Panc1 (cell line): ENCODE data around the gene RRP9.

Experiments used
- CTCF ChIP-seq: fragments of 450-650 bp; IDR thresholded peaks from 2 replicates; pipeline ENCODE4 v1.5.1; 2017; ENCODE audit warnings: mild to moderate bottlenecking
- POLR2AphosphoS5 ChIP-seq: IDR thresholded peaks from 2 replicates; pipeline ENCODE4 v1.6.1; 2012; ENCODE audit warnings: mild to moderate bottlenecking, low read depth, low read length, moderate library complexity
- REST ChIP-seq, 2 experiments: IDR thresholded peaks; 2 replicates each; pipeline ENCODE4 v1.6.1; 2011 to 2012; ENCODE audit warnings: low read depth in 2 of 2, control low read depth in 1 of 2, low read length in 1 of 2, mild to moderate bottlenecking in 1 of 2, moderate library complexity in 1 of 2; ENCODE audit not compliant: insufficient read depth in 1 of 2
- SIN3A ChIP-seq: IDR thresholded peaks from 2 replicates; pipeline ENCODE4 v1.6.1; 2012; ENCODE audit warnings: low read depth, mild to moderate bottlenecking, low read length, moderate library complexity, borderline replicate concordance; ENCODE audit not compliant: insufficient read depth

- no peak for TF ChIP-seq CTCF
- TF ChIP-seq POLR2AphosphoS5 = no peak
- TF ChIP-seq SIN3A = no peak
- TF ChIP-seq REST (IDR thresholded peaks at IDR 0.05; ENCODE audit: insufficient read depth in 1 of 2, low read depth in 2 of 2, low read length in 1 of 2) = no peak
These were observed 46.8 kb upstream of the RRP9 start for GRCh38 chr3:51988286-51989146.
